GM10266 (cell line): Measurements from ENCODE around the gene PSMD12.

Experiments used
- DNase-seq: peaks from one replicate; pipeline ENCODE4 v3.0.0; 2012; ENCODE audit errors: extremely low spot score
- CTCF ChIP-seq: IDR thresholded peaks from 2 replicates; pipeline ENCODE4 v1.5.1; 2012; ENCODE audit warnings: mild to moderate bottlenecking, low read depth; ENCODE audit not compliant: control insufficient read depth, insufficient read depth; ENCODE audit errors: missing control alignments

The PSMD12 gene

DNA sequence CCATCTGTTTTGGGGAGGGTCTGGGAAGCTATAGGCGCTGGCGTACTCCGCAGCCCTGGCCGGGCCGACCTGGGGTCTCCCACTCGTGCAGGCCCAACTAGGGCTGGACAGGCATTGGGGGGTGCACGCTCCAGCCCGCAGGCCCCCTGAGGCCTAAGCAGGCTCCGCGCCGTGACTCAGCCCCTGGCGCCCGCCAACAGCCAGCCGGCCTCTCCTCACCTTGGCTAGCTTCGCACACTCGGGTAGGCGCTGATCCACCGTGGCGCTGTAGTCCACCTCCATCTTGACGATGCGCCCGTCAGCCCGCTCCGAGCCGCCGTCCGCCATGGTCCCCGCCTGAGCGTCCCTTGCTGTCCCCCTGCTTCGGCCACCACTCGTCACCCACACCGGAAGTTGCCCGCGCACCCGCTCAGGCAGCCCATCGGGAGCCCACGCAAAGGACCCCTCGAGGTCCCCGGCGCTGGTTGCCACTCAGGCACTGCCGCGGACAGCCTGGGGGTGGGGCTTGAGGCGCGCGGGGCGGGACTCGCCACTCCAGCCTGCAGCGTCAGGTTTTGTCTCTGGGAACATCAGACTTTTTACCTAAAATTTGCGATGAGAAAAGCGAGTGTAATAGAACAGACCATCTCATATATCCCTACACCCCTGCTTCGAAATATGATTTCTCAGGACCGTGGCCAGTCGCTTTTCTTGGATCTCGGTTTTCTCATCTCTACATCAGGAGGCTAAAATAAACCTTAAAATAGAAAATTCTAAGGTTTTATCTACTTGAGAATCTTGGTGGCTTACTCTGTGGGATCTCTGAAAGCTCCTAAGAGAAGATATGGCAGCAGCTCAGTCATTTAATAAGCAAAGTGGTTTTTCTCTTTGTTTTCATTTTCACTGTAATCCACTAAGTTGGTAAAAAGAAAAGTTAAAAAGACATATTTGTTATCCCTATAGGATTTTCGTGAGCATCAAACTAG is at the start of gene PSMD12:
Gene PSMD12, minus strand, starts transcription at position 385 of the 965 bp plus-strand sequence. Its CDS starts 58 bp downstream, at position 327.
- peak; percentile 91 for DNase-seq
- no peak for TF ChIP-seq CTCF

- TF ChIP-seq CTCF: no peak
Measured at GRCh38 chr17:67415291-67415690, 48.9 kb upstream of the PSMD12 start.

DNA sequence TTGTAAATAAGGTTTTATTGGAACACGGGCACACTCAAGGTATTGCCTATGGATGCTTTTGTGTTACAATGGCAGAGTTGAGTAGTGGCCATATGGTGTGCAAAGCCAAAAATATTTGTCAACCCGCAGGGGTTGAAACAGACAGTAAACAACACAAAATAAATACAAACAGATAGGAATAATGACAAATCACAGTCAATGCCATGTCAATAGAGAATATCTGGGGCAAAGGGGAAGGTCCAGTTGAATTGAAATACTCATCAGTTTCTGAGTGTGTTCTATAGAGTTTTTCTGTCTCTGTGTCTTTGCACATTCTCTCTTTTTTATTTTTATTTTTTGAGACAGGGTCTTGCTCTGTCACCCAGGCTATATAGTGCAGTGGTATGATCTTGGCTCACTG is 48.2 kb upstream of the PSMD12 start:
- DNase-seq: no peak
- TF ChIP-seq CTCF: no peak

More at GRCh38 chr17:67415291-67415690, 48.9 kb upstream of the PSMD12 start:
- DNase-seq: no peak

DNA sequence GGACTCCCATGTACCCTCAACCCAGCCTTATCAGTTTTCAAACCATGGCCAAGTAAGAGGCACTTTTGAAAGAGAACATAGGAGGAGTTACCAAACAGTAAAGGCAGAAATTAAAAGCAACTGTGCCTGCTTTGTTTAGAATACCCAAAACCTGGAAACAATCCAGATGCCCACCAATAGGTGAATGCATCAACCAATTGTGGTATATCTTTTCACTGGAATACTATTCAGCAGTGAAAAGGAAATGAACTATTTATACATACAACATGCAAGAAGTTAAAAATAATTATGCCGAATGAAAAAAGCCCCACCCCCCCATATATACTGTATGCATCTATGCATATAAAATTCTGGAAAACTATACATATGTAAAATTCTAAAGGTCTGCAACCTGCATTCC is 47.8 kb upstream of the PSMD12 start:
- no peak for DNase-seq
- no peak for TF ChIP-seq CTCF

DNA sequence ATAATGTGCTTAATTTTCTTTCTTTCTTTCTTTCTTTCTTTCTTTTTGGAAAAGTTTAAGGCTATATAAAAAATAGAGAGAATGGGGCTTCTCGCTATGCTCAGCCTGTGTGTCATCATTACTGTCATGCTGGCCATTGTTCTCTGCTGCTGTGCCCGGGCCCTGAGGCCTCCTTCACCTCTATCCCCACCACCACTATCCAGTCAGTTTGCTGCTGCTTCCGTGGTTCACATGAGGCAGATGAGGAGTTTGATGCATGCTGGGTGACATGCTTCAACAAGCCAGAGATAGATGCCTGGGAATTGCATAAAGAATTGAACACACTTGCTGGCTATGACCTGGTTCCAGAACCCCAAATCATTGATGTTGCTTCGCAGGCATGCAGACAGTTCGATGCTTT is 47.0 kb upstream of the PSMD12 start:
- no peak for TF ChIP-seq CTCF
- no peak for DNase-seq

DNA sequence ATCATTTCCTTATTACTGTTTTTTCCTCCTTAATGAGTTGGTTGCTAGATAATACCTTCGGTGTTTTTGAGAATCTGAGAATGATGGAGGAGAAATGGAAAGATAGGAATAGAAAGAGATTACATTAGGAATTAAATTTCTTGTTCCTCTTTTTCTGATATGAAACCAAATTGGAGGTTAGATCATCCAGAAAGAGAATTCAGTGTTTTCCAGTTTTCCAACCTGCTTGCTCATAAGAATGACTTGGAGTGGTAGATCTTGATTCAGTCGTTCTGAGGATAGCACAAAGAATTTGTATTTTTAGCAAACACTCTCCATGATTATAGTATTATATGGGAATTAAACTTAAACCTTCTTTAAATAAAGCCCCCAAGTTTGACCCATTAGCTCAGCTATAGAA is 46.6 kb upstream of the PSMD12 start:
- DNase-seq: no peak
- no peak for TF ChIP-seq CTCF

- DNase-seq: no peak
- TF ChIP-seq CTCF: no peak
Measured at GRCh38 chr17:67412032-67412431, 45.7 kb upstream of the PSMD12 start.
